Type B pancreatic cell (in vitro differentiated cells): ENCODE measurements around the gene ARHGAP8. TPM values are rescaled to one million over a fixed set of nuclear protein-coding genes. Genes with fewer than 3 reads are reported as not detected.

Experiments
- DNase-seq: peaks from one replicate; pipeline ENCODE4 v3.0.0; 2021; ENCODE audit warnings: mixed read lengths; ENCODE audit not compliant: unreplicated experiment; ENCODE audit errors: extremely low spot score
- H3K27ac Mint-ChIP-seq: 2 replicates; pipeline ENCODE4 v1.8.0; 2021; ENCODE audit warnings: mild to moderate bottlenecking, mixed read lengths
- H3K27me3 Mint-ChIP-seq: 2 replicates; pipeline ENCODE4 v1.8.0; 2021; ENCODE audit warnings: mixed read lengths
- H3K36me3 Mint-ChIP-seq: 2 replicates; pipeline ENCODE4 v1.8.0; 2021; ENCODE audit warnings: mixed read lengths
- H3K4me1 Mint-ChIP-seq: one replicate; pipeline ENCODE4 v1.8.0; 2021; ENCODE audit warnings: mixed read lengths; ENCODE audit not compliant: unreplicated experiment
- H3K4me3 Mint-ChIP-seq: 2 replicates; pipeline ENCODE4 v1.8.0; 2021; ENCODE audit warnings: mild to moderate bottlenecking, mixed read lengths
- H3K9me3 Mint-ChIP-seq: 2 replicates; pipeline ENCODE4 v1.8.0; 2021; ENCODE audit warnings: mixed read lengths
- total RNA-seq: library from RNA; stranded (reverse); gene quantifications from 2 replicates; pipeline ENCODE4 v1.2.1, GENCODE V29; 2021; ENCODE audit warnings: low replicate concordance
- TF ChIP-seq, protein P1 (sequence below): fragments of 200-600 bp; sonication (generic); conservative IDR thresholded peaks from 2 replicates; pipeline ENCODE4 v1.5.0; 2021; ENCODE audit warnings: antibody characterized with exemption, mild to moderate bottlenecking

Gene ARHGAP8
- total RNA-seq, 1 donor from 2014 or later: 18.0 TPM

DNA sequence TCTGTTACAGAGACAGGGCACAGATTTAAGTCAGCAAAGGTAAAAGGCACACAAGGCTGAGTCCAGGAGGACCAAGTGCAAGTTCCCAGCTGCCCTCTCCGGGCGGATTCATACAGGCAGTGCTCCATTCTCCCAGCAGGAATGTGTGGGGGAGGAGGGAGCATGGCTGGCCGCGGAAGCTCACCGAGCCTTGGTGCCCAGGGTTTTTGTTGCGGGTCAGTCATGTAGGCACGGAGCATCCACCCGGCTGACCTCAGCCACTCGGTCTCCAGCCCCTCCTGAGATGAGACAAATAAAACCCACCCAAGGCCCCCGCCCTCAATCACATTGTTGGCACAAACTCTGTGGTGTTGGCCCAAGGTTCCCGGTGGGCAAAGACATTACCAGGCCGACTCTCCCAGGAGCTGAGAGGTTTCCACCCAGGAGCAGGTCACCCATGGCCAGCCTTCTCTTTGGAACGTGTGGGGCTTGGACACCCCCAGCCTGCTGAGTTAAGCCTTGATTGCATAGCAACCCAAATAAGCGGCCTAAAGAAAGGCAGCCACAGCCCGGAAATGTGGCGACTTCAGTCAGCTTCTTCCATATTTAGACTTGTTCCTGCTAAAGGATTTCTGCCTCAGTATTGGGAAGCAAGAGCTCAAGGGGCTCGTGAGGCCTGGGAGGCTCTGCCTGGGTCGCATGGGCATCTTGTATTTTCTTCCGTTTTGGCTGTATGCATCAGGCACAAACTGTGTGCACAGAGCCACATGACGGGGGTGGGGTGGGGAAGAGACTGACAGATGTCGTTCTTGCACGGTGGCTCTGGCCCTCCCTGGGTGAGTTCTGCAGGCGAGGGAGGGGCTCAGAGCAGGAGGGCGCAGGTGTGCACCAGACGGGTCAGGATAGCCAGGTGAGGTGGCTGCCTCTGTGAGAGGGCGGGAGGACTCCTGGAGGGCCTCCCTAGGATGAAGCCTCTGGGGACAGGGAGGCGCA is 63.0 kb downstream of the ARHGAP8 start:
- Mint-ChIP-seq H3K27ac (no peak overlapping the region), H3K4me3 (no peak overlapping the region), H3K4me1 (no peaks in the 10 kb centered on the region), H3K27me3 (no peaks in the 10 kb centered on the region), H3K9me3 (no peaks in the 10 kb centered on the region), H3K36me3 (peaks cover 18% of the 10 kb centered on the region)
- no peak for DNase-seq
- TF ChIP-seq, protein P1, sequence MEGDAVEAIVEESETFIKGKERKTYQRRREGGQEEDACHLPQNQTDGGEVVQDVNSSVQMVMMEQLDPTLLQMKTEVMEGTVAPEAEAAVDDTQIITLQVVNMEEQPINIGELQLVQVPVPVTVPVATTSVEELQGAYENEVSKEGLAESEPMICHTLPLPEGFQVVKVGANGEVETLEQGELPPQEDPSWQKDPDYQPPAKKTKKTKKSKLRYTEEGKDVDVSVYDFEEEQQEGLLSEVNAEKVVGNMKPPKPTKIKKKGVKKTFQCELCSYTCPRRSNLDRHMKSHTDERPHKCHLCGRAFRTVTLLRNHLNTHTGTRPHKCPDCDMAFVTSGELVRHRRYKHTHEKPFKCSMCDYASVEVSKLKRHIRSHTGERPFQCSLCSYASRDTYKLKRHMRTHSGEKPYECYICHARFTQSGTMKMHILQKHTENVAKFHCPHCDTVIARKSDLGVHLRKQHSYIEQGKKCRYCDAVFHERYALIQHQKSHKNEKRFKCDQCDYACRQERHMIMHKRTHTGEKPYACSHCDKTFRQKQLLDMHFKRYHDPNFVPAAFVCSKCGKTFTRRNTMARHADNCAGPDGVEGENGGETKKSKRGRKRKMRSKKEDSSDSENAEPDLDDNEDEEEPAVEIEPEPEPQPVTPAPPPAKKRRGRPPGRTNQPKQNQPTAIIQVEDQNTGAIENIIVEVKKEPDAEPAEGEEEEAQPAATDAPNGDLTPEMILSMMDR: no peak

DNA sequence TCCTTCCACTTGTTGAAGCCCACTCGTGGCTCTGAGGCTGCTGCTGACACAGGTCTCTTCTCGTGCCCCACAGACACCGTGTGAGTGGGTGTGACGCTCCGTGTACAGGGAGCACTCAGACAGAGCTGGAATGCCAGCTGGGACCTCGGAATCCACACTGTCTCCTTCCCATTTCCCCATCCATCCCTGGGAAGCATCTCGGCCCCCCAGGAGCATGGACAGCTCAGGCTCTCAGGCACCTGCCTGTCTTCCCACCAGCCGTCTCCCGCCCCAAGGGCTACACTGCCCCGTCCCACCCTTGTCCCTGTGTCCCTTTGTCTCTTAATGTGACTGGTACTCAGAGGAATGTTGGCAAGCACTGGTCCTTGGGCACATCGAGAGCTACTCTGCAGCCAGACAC is 63.8 kb downstream of the ARHGAP8 start:
- Mint-ChIP-seq H3K27me3 (no peaks in the 10 kb centered on the region), H3K4me3 (no peak overlapping the region), H3K9me3 (no peaks in the 10 kb centered on the region), H3K36me3 (peaks cover 13% of the 10 kb centered on the region), H3K27ac (no peak overlapping the region), H3K4me1 (no peaks in the 10 kb centered on the region)
- DNase-seq: no peak
- TF ChIP-seq, protein P1: no peak

DNA sequence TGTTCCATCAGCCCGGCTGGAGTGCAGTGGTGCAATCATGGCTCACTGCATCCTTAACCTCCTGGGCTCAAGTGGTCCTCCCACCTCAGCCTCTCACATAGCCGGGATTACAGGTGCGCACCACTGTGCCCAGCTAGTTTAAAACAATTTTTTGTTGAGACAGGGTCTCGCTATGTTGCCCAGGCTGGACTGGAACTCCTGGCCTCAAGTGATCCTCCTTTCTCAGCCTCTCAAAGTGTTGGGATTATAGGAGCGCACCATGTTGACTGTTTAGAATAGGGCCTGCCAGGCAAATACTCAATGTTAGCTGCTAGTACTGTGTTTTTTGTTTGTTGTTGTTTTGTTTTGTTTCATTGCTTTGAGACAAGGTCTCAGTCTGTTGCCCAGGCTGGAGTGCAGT is 66.4 kb downstream of the ARHGAP8 start:
- Mint-ChIP-seq H3K27me3 (no peaks in the 10 kb centered on the region), H3K4me1 (peaks cover 7% of the 10 kb centered on the region), H3K4me3 (no peak overlapping the region), H3K9me3 (no peaks in the 10 kb centered on the region), H3K36me3 (peaks cover under 1% of the 10 kb centered on the region), H3K27ac (no peak overlapping the region)
- TF ChIP-seq, protein P1: no peak
- DNase-seq: no peak

DNA sequence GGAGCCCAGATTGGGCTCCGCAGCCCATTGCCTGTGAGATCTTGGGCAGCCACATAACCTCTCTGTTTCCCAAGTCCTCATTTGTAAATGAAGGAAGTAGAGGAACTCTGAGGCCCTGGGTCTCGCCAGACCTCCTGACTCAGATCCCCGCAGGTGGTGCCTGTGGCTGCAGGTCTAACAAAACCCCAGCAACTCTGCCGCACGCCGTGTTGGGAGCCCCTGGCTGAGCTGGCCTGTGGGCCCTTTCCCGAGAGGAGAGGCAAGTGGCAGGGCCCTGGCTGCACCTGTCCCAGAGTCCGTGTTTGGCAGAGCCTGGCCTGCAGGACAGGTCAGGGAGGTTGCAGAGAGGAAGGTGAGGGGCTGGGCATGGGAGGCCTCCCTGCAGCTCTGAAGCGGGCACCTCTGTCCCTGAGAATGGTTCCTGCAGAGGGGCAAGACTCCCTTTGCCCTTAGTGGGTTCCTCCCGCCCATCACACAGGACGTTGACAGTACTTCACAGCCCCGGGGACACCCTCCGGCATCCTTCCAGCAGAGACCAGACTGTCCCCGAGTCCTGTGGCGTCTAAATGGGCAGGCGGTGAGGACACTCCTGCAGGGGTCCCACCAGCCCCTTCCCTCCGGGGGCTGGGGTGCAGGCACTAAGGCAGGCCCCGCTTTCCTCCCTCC is 67.7 kb downstream of the ARHGAP8 start:
- Mint-ChIP-seq H3K27ac (no peak overlapping the region), H3K4me1 (peaks cover 7% of the 10 kb centered on the region), H3K36me3 (no peaks in the 10 kb centered on the region), H3K9me3 (no peaks in the 10 kb centered on the region), H3K4me3 (no peak overlapping the region), H3K27me3 (no peaks in the 10 kb centered on the region)
- TF ChIP-seq, protein P1: no peak
- DNase-seq: no peak

DNA sequence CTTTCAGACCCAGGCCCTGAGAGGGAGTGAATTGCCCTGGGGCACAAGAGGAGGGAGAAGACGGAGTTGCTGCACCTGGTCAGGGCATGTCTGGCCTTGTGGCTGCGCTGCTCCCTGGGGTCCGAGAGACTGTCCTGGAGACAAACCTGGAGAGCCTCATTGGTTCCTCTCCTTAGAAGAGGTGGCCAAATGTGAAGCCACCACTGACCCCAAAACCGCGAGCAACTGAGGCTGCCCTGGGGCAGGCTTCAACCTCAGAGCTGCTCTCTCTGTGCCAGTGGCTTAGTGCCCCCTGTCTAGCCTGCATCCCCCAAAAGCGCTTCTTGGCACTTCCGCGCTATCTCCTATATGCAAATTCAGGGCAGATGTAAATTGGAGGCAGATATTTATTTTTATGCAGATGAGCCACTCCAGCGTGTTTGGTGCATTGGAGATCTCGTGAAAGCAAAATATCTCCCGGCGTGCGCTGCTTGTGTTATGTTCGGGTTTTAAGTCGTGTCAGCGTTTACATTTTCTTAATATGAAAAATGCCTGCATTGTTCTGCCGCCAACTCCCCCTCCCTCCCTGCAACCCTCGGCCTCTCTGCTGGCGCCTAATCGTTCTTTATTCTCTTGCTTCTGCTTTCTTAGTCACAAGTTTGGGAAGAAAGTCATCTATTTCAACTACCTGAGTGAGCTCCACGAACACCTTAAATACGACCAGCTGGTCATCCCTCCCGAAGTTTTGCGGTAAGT is 69.5 kb downstream of the ARHGAP8 start:
- DNase-seq: no peak
- H3K4me3 Mint-ChIP-seq: no peak overlapping the region
- no peak overlapping the region for H3K27ac Mint-ChIP-seq
- H3K27me3 Mint-ChIP-seq: no peaks in the 10 kb centered on the region
- TF ChIP-seq, protein P1: no peak
- H3K36me3 Mint-ChIP-seq: no peaks in the 10 kb centered on the region
- peaks cover 7% of the 10 kb centered on the region for H3K4me1 Mint-ChIP-seq
- H3K9me3 Mint-ChIP-seq: no peaks in the 10 kb centered on the region
